ENCODE data around the gene ZC3H7B. TPM values are rescaled to one million over a fixed set of nuclear protein-coding genes. Genes with fewer than 3 reads are reported as not detected.

Gene ZC3H7B
- total and polyA plus RNA-seq, 12 donors: 31.2 to 133 (median 77.6) TPM

DNA sequence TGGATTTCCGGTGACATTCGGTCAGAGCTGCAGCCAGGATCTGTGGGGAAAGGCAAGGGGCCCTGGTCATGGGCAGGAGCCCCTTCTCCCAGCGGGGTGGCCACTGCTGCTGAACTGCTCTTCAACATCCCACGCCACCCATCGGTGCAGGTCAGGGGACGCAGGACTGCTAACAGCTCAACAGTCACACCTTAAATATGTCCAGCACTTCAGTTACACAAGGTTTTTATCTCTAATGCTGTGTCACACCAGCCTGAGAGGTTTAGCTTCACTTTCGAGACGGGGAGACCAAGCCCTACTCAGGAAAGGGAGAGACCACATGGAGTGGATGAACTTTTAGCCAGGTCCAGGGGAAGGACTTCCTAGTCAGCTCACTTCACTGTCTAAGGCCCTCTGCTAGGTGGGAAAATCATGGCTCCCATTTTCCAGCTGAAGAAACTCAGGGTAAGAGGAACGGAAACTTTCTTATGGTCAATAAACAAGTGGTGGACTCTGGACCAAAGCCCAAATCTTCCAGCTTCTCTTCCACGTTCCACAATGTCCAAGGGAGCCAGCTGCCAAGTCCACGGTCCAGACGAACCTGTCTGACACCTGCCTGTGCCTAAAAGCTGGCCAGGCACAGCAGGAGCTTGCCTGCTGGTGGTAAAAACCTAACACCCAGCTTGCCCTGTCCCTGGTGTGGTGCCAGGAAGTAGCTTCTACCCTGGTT is 39.6 kb upstream of the ZC3H7B start:
- 63 to 77% (median 70%) methylated on average over 4 to 12 of the region's 12 CpGs for WGBS, 4 donors
- no peak overlapping the region for H3K4me3 ChIP-seq
- H3K36me3 ChIP-seq (replicated peaks in 1 of 2): peaks cover 0 to 86% of the 10 kb centered on the region in 2 donors
- H3K9me3 ChIP-seq (replicated peaks in 1 of 3): no peaks in the 10 kb centered on the region
- no peak for DNase-seq
- H3K4me1 ChIP-seq (replicated peaks in 1 of 2): peaks cover 0 to 10% of the 10 kb centered on the region in 2 donors
- intact Hi-C loops (cut with DNase I): no loop called here
- H3K27me3 ChIP-seq: no peaks in the 10 kb centered on the region
- H3K27ac ChIP-seq: peak overlapping the region in 3 of 5 donors; percentile 2 to 61 (median 57)
- TF ChIP-seq, protein P1, sequence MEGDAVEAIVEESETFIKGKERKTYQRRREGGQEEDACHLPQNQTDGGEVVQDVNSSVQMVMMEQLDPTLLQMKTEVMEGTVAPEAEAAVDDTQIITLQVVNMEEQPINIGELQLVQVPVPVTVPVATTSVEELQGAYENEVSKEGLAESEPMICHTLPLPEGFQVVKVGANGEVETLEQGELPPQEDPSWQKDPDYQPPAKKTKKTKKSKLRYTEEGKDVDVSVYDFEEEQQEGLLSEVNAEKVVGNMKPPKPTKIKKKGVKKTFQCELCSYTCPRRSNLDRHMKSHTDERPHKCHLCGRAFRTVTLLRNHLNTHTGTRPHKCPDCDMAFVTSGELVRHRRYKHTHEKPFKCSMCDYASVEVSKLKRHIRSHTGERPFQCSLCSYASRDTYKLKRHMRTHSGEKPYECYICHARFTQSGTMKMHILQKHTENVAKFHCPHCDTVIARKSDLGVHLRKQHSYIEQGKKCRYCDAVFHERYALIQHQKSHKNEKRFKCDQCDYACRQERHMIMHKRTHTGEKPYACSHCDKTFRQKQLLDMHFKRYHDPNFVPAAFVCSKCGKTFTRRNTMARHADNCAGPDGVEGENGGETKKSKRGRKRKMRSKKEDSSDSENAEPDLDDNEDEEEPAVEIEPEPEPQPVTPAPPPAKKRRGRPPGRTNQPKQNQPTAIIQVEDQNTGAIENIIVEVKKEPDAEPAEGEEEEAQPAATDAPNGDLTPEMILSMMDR (IDR thresholded peaks at IDR 0.05): no peak
- TF ChIP-seq POLR2A (IDR thresholded peaks at IDR 0.05): no peak

DNA sequence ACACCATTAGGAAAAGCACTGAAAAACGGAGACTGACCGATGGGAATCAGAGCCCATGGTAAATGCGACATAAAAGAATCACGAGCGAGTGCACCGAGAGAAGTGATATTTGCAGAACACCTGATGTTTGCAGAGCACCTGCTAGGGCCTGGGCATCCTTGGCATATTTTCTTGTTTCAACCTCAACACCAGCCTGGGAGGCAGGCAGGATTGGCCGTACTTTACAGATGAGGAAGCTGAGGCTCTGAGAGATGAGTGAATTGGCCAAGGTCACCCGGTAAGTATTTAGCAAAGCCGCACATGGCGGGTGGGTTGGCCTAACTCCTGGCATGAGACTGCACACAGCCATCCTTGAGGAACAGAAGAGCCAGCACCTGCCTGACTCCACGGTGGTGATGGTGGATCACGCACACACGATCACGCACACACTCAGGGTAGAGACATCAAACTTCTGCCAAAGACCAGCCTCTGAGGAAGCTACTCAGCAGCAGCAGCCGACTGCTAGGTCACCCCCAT is 39.0 kb upstream of the ZC3H7B start:
- intact Hi-C loops (cut with DNase I): no loop called here
- H3K36me3 ChIP-seq (replicated peaks in 1 of 2): peaks cover 0 to 85% of the 10 kb centered on the region in 2 donors
- H3K4me3 ChIP-seq: no peak overlapping the region
- peak overlapping the region in 2 of 5 donors; percentile 57 to 61 for H3K27ac ChIP-seq
- H3K27me3 ChIP-seq: no peaks in the 10 kb centered on the region
- no peak for TF ChIP-seq POLR2A (IDR thresholded peaks at IDR 0.05)
- TF ChIP-seq, protein P1 (IDR thresholded peaks at IDR 0.05): no peak
- H3K9me3 ChIP-seq (replicated peaks in 1 of 3): no peaks in the 10 kb centered on the region
- 78 to 90% (median 81%) methylated on average over 11 to 15 of the region's 15 CpGs for WGBS, 4 donors
- peaks cover 0 to 10% of the 10 kb centered on the region in 2 donors for H3K4me1 ChIP-seq (replicated peaks in 1 of 2)
- peak in 3 of 7 donors; percentile 44 to 64 (median 48) for DNase-seq

DNA sequence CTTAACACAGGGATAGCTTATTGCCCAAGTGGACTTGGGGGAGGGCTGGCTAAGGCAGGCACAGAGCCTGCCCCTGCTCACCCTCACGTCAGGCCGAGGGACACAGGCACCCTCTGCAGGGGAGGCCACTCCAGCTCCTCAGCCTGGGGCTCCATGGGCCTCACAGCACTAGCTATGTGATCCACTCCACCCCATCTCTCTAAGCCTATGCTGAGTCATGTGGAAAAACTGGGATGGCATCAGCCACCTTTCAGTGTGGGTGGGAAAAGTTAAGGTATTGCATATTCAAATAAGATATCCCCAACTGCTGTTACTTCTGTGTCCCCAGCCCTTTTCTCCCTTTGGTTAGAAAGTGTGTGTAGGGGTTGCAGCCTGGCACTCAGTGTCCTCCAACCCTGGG is 37.6 kb upstream of the ZC3H7B start:
- WGBS, 4 donors: 88 to 100% (median 92%) methylated on average over 2 of the region's 2 CpGs; no CpG with 5 or more reads in 1 of the 4 donors
- Histone ChIP-seq H3K4me3 (no peak overlapping the region), H3K9me3 (replicated peaks in 1 of 3) (no peaks in the 10 kb centered on the region), H3K4me1 (replicated peaks in 1 of 2) (peaks cover 0 to 10% of the 10 kb centered on the region in 2 donors), H3K27me3 (no peaks in the 10 kb centered on the region), H3K36me3 (replicated peaks in 1 of 2) (peaks cover 0 to 85% of the 10 kb centered on the region in 2 donors), H3K27ac (no peak overlapping the region)
- no peak for TF ChIP-seq POLR2A (IDR thresholded peaks at IDR 0.05)
- TF ChIP-seq, protein P1 (IDR thresholded peaks at IDR 0.05): no peak
- intact Hi-C loops (cut with DNase I): no loop called here
- no peak for DNase-seq

DNA sequence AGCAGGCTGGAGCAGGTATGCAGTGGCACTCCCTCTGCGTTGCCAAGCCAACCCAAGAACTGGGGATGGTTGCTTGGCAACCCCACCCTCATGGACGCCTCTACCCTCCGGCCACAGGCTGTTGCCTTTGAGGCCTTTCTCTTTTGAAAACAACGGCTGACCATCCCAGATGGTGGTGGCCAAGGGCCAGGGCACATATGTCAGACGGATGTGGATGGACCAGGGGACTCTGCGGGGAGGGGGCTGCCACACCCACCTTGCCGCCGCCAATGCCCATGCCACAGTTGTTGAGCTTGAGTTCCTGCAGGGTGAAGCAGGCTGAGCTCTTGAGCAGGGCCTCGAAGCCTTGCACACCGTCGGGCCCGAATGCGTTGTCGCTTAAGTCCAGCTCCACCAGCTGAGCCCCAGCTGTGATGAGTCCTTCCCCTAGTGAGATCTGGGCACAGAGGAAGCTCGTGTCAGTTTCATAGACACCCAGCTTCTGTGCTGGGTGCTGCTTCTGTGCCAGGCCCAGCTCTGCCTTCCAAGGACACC is 36.9 kb upstream of the ZC3H7B start:
- Histone ChIP-seq H3K4me3 (no peak overlapping the region), H3K27me3 (no peaks in the 10 kb centered on the region), H3K9me3 (replicated peaks in 1 of 3) (no peaks in the 10 kb centered on the region), H3K4me1 (replicated peaks in 1 of 2) (peaks cover 0 to 10% of the 10 kb centered on the region in 2 donors), H3K27ac (peak overlapping the region in 1 of 5 donors; percentile 21), H3K36me3 (replicated peaks in 1 of 2) (peaks cover 0 to 87% of the 10 kb centered on the region in 2 donors)
- 85 to 91% (median 87%) methylated on average over 6 to 15 of the region's 15 CpGs; no CpG with 5 or more reads in 1 of the 4 donors for WGBS, 4 donors
- intact Hi-C loops (cut with DNase I): no loop called here
- peak in 2 of 7 donors; percentile 29 to 68 for DNase-seq
- TF ChIP-seq, protein P1 (IDR thresholded peaks at IDR 0.05): no peak
- no peak for TF ChIP-seq POLR2A (IDR thresholded peaks at IDR 0.05)
